ENCODE measurements around the gene KCNJ14. TPM values are rescaled to one million over a fixed set of nuclear protein-coding genes. Genes with fewer than 3 reads are reported as not detected.

KCNJ14 gene
- polyA plus RNA-seq, 1 of the 3 experiments (the other 2 are of a cell fraction), result 1.2 TPM

DNA sequence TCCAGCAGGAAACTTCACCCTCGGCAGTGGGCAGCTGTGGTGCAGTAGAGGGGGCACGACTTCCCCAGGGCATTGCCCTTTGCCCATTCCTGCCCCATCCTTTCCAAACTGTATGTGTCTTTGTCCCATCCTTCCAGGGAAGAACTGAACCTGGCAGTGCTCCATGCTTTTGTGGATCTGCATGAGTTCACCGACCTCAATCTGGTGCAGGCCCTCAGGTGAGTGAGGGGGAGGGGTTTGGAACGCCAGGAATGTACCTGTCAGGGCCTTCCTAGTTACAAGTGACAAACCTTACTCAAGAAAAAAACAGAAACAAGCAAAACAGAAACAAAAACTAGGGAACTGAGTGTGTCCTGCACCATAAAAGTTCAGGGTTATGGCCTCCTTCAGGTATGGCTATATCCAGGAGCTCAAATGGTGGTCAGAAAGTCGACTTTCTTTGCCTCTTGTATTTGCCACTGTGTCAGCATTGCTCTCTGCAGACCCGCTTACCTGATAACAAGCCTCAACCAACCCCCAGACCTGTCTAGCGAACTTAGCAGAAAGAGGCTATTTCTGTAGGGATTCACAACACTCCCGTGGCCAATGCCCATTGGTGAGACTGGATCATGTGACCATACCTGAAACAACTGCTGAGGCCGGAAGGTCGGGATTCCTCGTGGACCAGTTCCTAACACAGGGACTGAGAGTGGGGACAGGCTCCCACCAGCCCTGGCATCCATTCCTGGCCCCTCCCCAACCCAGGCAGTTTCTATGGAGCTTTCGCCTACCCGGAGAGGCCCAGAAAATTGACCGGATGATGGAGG lies 18.0 kb downstream of the KCNJ14 start:
- ChIA-PET POLR2A (no interaction called here), CTCF (interaction anchor here (2.1 to 5.0 kb wide), 2 partner anchors 14 to 16 kb away, joined by 6 to 40 read pairs; no protein-coding TSS in a partner anchor)
- peaks cover 40% of the 10 kb centered on the region for H4K20me1 ChIP-seq (ENCODE audit: insufficient read depth)
- H3K4me2 ChIP-seq, result no peak overlapping the region
- peaks cover 2% of the 10 kb centered on the region for H3F3A ChIP-seq (replicated peaks; ENCODE audit: insufficient read depth)
- no peak overlapping the region for H3K27ac ChIP-seq (ENCODE audit: low read depth in 2 of 2, low read length in 1 of 2)
- H3K9ac ChIP-seq, result no peak overlapping the region
- H3K4me3 ChIP-seq (ENCODE audit: low read depth in 2 of 2, low read length in 1 of 2), result no peak overlapping the region
- H2AFZ ChIP-seq (ENCODE audit: low read depth), result no peak overlapping the region
- no peaks in the 10 kb centered on the region for H3K9me3 ChIP-seq
- H3K79me2 ChIP-seq (ENCODE audit: insufficient read depth), result peaks cover 38% of the 10 kb centered on the region
- H3K4me1 ChIP-seq (ENCODE audit: control insufficient read depth in 1 of 2, insufficient read depth in 2 of 2, low read depth in 1 of 2, low read length in 1 of 2), result peaks cover under 1 to 9% of the 10 kb centered on the region in 2 experiments; a peak in 3 of 4 replicates
- H3K9me2 ChIP-seq, result no peaks in the 10 kb centered on the region
- DNase-seq, result no peak
- TF ChIP-seq CHD2 (IDR thresholded peaks at IDR 0.05; ENCODE audit: low read length, partially characterized antibody), result no peak
- TF ChIP-seq GABPA (IDR thresholded peaks at IDR 0.05; ENCODE audit: low read depth), result no peak
- no peak for TF ChIP-seq JUND (IDR thresholded peaks at IDR 0.05)
- no peak for TF ChIP-seq TCF12 (IDR thresholded peaks at IDR 0.05)
- TF ChIP-seq NRF1 (IDR thresholded peaks at IDR 0.05; ENCODE audit: low read depth, low read length), result no peak
- TF ChIP-seq FOXM1 (IDR thresholded peaks at IDR 0.05; ENCODE audit: low read depth), result no peak
- no peak for TF ChIP-seq TEAD4 (IDR thresholded peaks at IDR 0.05; ENCODE audit: borderline replicate concordance, insufficient read depth)
- no peak for TF ChIP-seq RXRA (IDR thresholded peaks at IDR 0.05; ENCODE audit: borderline replicate concordance, low read depth)
- TF ChIP-seq, protein P1, sequence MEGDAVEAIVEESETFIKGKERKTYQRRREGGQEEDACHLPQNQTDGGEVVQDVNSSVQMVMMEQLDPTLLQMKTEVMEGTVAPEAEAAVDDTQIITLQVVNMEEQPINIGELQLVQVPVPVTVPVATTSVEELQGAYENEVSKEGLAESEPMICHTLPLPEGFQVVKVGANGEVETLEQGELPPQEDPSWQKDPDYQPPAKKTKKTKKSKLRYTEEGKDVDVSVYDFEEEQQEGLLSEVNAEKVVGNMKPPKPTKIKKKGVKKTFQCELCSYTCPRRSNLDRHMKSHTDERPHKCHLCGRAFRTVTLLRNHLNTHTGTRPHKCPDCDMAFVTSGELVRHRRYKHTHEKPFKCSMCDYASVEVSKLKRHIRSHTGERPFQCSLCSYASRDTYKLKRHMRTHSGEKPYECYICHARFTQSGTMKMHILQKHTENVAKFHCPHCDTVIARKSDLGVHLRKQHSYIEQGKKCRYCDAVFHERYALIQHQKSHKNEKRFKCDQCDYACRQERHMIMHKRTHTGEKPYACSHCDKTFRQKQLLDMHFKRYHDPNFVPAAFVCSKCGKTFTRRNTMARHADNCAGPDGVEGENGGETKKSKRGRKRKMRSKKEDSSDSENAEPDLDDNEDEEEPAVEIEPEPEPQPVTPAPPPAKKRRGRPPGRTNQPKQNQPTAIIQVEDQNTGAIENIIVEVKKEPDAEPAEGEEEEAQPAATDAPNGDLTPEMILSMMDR (IDR thresholded peaks at IDR 0.05), result no peak
- TF ChIP-seq, protein P2, sequence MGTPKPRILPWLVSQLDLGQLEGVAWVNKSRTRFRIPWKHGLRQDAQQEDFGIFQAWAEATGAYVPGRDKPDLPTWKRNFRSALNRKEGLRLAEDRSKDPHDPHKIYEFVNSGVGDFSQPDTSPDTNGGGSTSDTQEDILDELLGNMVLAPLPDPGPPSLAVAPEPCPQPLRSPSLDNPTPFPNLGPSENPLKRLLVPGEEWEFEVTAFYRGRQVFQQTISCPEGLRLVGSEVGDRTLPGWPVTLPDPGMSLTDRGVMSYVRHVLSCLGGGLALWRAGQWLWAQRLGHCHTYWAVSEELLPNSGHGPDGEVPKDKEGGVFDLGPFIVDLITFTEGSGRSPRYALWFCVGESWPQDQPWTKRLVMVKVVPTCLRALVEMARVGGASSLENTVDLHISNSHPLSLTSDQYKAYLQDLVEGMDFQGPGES (IDR thresholded peaks at IDR 0.05; ENCODE audit: low read depth, low read length), result no peak
- TF ChIP-seq, protein P3, sequence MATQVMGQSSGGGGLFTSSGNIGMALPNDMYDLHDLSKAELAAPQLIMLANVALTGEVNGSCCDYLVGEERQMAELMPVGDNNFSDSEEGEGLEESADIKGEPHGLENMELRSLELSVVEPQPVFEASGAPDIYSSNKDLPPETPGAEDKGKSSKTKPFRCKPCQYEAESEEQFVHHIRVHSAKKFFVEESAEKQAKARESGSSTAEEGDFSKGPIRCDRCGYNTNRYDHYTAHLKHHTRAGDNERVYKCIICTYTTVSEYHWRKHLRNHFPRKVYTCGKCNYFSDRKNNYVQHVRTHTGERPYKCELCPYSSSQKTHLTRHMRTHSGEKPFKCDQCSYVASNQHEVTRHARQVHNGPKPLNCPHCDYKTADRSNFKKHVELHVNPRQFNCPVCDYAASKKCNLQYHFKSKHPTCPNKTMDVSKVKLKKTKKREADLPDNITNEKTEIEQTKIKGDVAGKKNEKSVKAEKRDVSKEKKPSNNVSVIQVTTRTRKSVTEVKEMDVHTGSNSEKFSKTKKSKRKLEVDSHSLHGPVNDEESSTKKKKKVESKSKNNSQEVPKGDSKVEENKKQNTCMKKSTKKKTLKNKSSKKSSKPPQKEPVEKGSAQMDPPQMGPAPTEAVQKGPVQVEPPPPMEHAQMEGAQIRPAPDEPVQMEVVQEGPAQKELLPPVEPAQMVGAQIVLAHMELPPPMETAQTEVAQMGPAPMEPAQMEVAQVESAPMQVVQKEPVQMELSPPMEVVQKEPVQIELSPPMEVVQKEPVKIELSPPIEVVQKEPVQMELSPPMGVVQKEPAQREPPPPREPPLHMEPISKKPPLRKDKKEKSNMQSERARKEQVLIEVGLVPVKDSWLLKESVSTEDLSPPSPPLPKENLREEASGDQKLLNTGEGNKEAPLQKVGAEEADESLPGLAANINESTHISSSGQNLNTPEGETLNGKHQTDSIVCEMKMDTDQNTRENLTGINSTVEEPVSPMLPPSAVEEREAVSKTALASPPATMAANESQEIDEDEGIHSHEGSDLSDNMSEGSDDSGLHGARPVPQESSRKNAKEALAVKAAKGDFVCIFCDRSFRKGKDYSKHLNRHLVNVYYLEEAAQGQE (IDR thresholded peaks at IDR 0.05; ENCODE audit: low read depth, low read length), result no peak
- no peak for TF ChIP-seq GATA2 (CRISPR knock-in tag; IDR thresholded peaks at IDR 0.05)
- no peak for TF ChIP-seq MXI1 (IDR thresholded peaks at IDR 0.05; ENCODE audit: low read depth, low read length)
- TF ChIP-seq FOXJ3 (CRISPR knock-in tag; IDR thresholded peaks at IDR 0.05), result no peak
- TF ChIP-seq, protein P4, sequence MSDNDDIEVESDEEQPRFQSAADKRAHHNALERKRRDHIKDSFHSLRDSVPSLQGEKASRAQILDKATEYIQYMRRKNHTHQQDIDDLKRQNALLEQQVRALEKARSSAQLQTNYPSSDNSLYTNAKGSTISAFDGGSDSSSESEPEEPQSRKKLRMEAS (IDR thresholded peaks at IDR 0.05; ENCODE audit: low read depth), result no peak
- whole genome bisulfite sequencing (ENCODE audit: low lambda C conversion rate), result 86% methylated on average over 10 of the region's 14 CpGs
- H3K27me3 ChIP-seq (ENCODE audit: insufficient read depth), result no peaks in the 10 kb centered on the region
- H3K36me3 ChIP-seq (replicated peaks in 1 of 2; ENCODE audit: control insufficient read depth in 1 of 2, insufficient read depth in 2 of 2, low read length in 1 of 2), result peaks cover 44 to 67% of the 10 kb centered on the region in 2 experiments

All from SK-N-SH (cell line).